Uterus (tissue), 4 donors: ENCODE data around the gene PNN. TPM values are rescaled to one million over a fixed set of nuclear protein-coding genes. Genes with fewer than 3 reads are reported as not detected.

ENCODE experiments used
- DNase-seq, 2 donors: peaks; one replicate each; pipeline ENCODE4 v3.0.0-alpha.2; 2019 to 2020
- H3K27ac ChIP-seq, 2 donors: fragments of 200-600 bp; sonication (generic); 1 replicate in 1 of 2; 2 replicates in 1 of 2; pipeline ENCODE4 v1.5.1; 2016 to 2018
- H3K27me3 ChIP-seq, 2 donors: fragments of 200-600 bp; sonication (generic); one replicate each; pipeline ENCODE4 v1.5.1; 2018 to 2019; ENCODE audit warnings: control low read depth in 1 of 2
- H3K36me3 ChIP-seq, 2 donors: fragments of 200-600 bp; sonication (generic); one replicate each; pipeline ENCODE4 v1.5.1; 2019; ENCODE audit warnings: control low read depth in 1 of 2
- H3K4me1 ChIP-seq, 2 donors: fragments of 200-600 bp; sonication (generic); one replicate each; pipeline ENCODE4 v1.5.1; 2018 to 2019; ENCODE audit warnings: control low read depth in 1 of 2
- H3K4me3 ChIP-seq, 2 donors: fragments of 200-600 bp; sonication (generic); 1 replicate in 1 of 2; 2 replicates in 1 of 2; pipeline ENCODE4 v1.5.1; 2018 to 2019; ENCODE audit warnings: mild to moderate bottlenecking in 1 of 2
- H3K9me3 ChIP-seq, 2 donors: fragments of 200-600 bp; sonication (generic); one replicate each; pipeline ENCODE4 v1.5.1; 2019; ENCODE audit warnings: control low read depth in 1 of 2
- POLR2A ChIP-seq, 2 donors: fragments of 450-650 bp; IDR thresholded peaks; one replicate each; pipeline ENCODE4 v1.6.1; 2016; ENCODE audit warnings: antibody characterized with exemption in 2 of 2, mild to moderate bottlenecking in 1 of 2, moderate library complexity in 1 of 2
- intact Hi-C: fragments of 100-400 bp; cut with DNase I; formaldehyde crosslinking; loops from one replicate; pipeline ENCODE4 v1.15.1; 2023; ENCODE audit warnings: low total_unique reads
- total RNA-seq, 4 donors: library from RNA; depleted of rRNA in 3 of 4; stranded (reverse); fragments of >200 nt in 3 of 4; gene quantifications; one replicate each; pipeline versions ENCODE4 v1.1.0 to v1.2.4, GENCODE V29; 2014 to 2023
- TF ChIP-seq, protein P1 (sequence below), 4 experiments: fragments of 200-600 bp in 2 of 4; fragments of 450-650 bp in 2 of 4; sonication (generic) in 2 of 4; IDR thresholded peaks; one replicate each; pipeline ENCODE4 v1.5.1; 2016 to 2019; ENCODE audit warnings: antibody characterized with exemption in 4 of 4, mild to moderate bottlenecking in 2 of 4, moderate library complexity in 1 of 4
- donor health status: DM: yes; HTN: yes; CAD: no.

The PNN gene
- total RNA-seq, 4 donors from 2014 or later = 17.9 to 79.0 (median 39.2) TPM

DNA sequence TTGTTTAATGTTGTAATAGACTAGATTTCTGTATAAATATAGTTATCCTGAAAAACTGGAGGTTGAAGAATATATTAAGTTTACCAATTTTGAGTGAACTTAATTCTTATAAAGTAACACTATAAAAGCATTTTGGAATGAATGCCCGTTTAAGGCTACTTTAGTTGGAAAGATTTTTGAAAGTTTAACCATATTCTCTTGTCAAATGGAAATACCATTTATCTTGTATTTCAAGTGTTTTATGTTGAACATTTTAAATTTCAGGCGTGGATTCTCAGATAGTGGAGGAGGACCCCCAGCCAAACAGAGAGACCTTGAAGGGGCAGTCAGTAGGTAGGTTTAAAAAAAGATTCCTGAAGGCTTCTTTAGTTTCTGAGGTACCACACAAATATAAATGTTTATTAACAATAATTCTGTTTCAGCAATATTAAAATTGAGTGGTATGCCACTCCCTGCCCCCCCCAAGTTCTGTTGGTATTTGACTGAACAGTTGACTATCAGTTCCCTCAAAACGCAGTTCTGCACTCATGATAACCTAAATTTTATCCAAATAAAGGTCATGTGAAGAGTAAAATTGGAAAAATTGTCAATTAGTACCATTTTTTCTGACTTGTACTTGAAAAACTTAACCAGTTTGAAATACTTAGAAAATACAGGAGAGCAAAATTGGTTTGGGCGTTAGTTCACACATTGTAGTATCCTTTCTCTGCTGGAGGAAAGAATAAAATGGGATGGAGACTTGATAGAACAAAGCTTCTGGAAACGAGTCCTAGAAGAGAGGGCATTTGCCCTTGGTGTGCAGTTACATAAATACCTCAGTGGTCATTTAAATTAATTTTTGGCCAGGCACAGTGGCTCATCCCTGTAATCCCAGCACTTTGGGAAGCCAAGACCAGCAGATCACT, 1.5 kb downstream of the PNN start:
- peaks cover 8 to 10% of the 10 kb centered on the region in 2 donors for H3K4me1 ChIP-seq
- no peak for DNase-seq
- peak overlapping the region; percentile 90 to 97 for H3K27ac ChIP-seq
- no peaks in the 10 kb centered on the region for H3K9me3 ChIP-seq
- H3K27me3 ChIP-seq = no peaks in the 10 kb centered on the region
- intact Hi-C loops = no loop called here
- TF ChIP-seq POLR2A (IDR thresholded peaks at IDR 0.05) = no peak
- TF ChIP-seq, protein P1, sequence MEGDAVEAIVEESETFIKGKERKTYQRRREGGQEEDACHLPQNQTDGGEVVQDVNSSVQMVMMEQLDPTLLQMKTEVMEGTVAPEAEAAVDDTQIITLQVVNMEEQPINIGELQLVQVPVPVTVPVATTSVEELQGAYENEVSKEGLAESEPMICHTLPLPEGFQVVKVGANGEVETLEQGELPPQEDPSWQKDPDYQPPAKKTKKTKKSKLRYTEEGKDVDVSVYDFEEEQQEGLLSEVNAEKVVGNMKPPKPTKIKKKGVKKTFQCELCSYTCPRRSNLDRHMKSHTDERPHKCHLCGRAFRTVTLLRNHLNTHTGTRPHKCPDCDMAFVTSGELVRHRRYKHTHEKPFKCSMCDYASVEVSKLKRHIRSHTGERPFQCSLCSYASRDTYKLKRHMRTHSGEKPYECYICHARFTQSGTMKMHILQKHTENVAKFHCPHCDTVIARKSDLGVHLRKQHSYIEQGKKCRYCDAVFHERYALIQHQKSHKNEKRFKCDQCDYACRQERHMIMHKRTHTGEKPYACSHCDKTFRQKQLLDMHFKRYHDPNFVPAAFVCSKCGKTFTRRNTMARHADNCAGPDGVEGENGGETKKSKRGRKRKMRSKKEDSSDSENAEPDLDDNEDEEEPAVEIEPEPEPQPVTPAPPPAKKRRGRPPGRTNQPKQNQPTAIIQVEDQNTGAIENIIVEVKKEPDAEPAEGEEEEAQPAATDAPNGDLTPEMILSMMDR (IDR thresholded peaks at IDR 0.05) = no peak
- peaks cover 0 to 3% of the 10 kb centered on the region in 2 donors for H3K36me3 ChIP-seq
- peak overlapping the region; percentile 77 to 93 for H3K4me3 ChIP-seq

DNA sequence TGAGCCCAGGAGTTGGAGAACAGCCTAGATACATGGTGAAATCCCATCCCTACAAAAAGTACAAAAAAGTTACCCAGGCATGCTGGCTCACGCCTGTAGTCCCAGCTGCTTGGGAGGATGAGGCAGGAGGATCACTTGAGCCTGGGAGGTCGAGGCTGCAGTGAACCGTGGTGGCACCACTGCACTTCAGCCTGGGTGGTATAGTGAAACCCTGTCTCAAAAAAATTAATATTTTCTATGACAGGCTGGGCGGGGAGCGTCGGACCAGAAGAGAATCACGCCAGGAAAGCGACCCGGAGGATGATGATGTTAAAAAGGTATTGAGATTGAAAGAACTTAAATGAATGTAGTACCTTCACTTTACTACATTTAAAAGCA, 2.1 kb downstream of the PNN start:
- Histone ChIP-seq H3K27ac (no peak overlapping the region), H3K27me3 (no peaks in the 10 kb centered on the region), H3K36me3 (peaks cover 0 to 3% of the 10 kb centered on the region in 2 donors), H3K4me1 (peaks cover 8 to 10% of the 10 kb centered on the region in 2 donors), H3K4me3 (no peak overlapping the region), H3K9me3 (no peaks in the 10 kb centered on the region)
- DNase-seq = no peak
- intact Hi-C loops = no loop called here
- TF ChIP-seq, protein P1 (IDR thresholded peaks at IDR 0.05) = no peak
- TF ChIP-seq POLR2A (IDR thresholded peaks at IDR 0.05) = no peak

DNA sequence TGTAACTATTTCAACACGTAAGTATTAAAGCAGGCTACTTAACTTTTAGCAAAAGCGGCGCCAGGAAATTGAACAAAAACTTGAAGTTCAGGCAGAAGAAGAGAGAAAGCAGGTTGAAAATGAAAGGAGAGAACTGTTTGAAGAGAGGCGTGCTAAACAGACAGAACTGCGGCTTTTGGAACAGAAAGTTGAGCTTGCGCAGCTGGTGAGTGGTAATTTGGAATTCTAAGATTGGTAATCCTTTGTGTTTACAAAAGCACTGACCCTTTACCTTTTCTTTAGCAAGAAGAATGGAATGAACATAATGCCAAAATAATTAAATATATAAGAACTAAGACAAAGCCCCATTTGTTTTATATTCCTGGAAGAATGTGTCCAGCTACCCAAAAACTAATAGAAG, 4.0 kb downstream of the PNN start:
- peaks cover 0 to 3% of the 10 kb centered on the region in 2 donors for H3K36me3 ChIP-seq

DNA sequence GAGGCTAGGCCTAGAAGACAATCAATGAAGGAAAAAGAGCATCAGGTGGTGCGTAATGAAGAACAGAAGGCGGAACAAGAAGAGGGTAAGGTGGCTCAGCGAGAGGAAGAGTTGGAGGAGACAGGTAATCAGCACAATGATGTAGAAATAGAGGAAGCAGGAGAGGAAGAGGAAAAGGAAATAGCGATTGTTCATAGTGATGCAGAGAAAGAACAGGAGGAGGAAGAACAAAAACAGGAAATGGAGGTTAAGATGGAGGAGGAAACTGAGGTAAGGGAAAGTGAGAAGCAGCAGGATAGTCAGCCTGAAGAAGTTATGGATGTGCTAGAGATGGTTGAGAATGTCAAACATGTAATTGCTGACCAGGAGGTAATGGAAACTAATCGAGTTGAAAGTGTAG, 5.5 kb downstream of the PNN start:
- no peak for DNase-seq
- peaks cover 0 to 3% of the 10 kb centered on the region in 2 donors for H3K36me3 ChIP-seq
- H3K27me3 ChIP-seq = no peaks in the 10 kb centered on the region
- H3K27ac ChIP-seq = no peak overlapping the region
- no peak for TF ChIP-seq POLR2A (IDR thresholded peaks at IDR 0.05)
- H3K4me1 ChIP-seq = peaks cover 8 to 10% of the 10 kb centered on the region in 2 donors
- intact Hi-C loops = loop anchor here (10.0 kb wide), 1 partner anchor 46 kb away; no protein-coding TSS in a partner anchor
- no peaks in the 10 kb centered on the region for H3K9me3 ChIP-seq
- no peak overlapping the region for H3K4me3 ChIP-seq

More for the DNA sequence above, 4.0 kb downstream of the PNN start:
- Histone ChIP-seq H3K4me3 (no peak overlapping the region), H3K9me3 (no peaks in the 10 kb centered on the region), H3K4me1 (peaks cover 8 to 10% of the 10 kb centered on the region in 2 donors), H3K27me3 (no peaks in the 10 kb centered on the region), H3K27ac (no peak overlapping the region)
- no peak for DNase-seq
- TF ChIP-seq, protein P1 (IDR thresholded peaks at IDR 0.05) = no peak
- intact Hi-C loops = no loop called here

DNA sequence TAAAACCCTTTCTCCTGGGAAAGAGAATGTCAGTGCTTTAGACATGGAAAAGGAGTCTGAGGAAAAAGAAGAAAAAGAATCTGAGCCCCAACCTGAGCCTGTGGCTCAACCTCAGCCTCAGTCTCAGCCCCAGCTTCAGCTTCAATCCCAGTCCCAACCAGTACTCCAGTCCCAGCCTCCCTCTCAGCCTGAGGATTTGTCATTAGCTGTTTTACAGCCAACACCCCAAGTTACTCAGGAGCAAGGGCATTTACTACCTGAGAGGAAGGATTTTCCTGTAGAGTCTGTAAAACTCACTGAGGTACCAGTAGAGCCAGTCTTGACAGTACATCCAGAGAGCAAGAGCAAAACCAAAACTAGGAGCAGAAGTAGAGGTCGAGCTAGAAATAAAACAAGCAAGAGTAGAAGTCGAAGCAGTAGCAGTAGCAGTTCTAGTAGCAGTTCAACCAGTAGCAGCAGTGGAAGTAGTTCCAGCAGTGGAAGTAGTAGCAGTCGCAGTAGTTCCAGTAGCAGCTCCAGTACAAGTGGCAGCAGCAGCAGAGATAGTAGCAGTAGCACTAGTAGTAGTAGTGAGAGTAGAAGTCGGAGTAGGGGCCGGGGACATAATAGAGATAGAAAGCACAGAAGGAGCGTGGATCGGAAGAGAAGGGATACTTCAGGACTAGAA, 6.1 kb downstream of the PNN start:
- no peak overlapping the region for H3K27ac ChIP-seq
- intact Hi-C loops = loop anchor here (10.0 kb wide), 1 partner anchor 46 kb away; no protein-coding TSS in a partner anchor
- peaks cover 0 to 3% of the 10 kb centered on the region in 2 donors for H3K36me3 ChIP-seq
- no peak for DNase-seq
- H3K27me3 ChIP-seq = no peaks in the 10 kb centered on the region
- H3K4me3 ChIP-seq = no peak overlapping the region
- H3K9me3 ChIP-seq = no peaks in the 10 kb centered on the region
- peaks cover 5 to 7% of the 10 kb centered on the region in 2 donors for H3K4me1 ChIP-seq
- TF ChIP-seq, protein P1 (IDR thresholded peaks at IDR 0.05) = no peak
- TF ChIP-seq POLR2A (IDR thresholded peaks at IDR 0.05) = no peak
